Stimulated activated CD4-positive, alpha-beta T cell treated with anti-CD3 and anti-CD28 coated beads, TNF-alpha, amount 100 ng/mL, for 4 hours (primary cell): ENCODE measurements around the gene SPECC1.
A peak's percentile ranks its signal among the peaks of the same experiment; 100 is the strongest.
"Not testable (repeated sequence)": the region's sequence is repeated elsewhere in the genome, so short reads cannot be mapped to it uniquely, and the experiment has no call there.

Source experiments
- DNase-seq, 3 experiments: peaks; one replicate each; pipeline ENCODE4 v3.0.0-alpha.2; 2020; ENCODE audit warnings: low read depth in 3 of 3

The SPECC1 gene

DNA sequence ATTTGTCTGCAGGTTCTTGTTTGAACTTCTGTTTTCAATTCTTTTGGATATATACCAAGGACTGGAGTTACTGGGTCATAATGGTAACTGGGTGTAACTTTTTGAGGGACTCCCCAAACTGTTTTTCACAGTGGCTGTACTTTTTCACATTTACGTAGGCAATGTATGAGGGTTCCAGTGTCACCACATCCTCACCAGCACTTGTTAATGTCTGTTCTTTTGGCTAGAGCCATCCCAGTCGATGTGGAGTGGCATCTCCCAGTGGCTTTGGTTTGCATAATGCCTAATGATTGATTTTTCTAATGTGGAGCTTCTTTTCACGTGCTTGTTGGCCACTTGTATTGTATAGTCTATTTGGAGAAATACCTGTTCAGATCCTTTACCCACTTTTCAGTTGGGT lies 59.3 kb downstream of the SPECC1 start:
- DNase-seq: no peak

DNA sequence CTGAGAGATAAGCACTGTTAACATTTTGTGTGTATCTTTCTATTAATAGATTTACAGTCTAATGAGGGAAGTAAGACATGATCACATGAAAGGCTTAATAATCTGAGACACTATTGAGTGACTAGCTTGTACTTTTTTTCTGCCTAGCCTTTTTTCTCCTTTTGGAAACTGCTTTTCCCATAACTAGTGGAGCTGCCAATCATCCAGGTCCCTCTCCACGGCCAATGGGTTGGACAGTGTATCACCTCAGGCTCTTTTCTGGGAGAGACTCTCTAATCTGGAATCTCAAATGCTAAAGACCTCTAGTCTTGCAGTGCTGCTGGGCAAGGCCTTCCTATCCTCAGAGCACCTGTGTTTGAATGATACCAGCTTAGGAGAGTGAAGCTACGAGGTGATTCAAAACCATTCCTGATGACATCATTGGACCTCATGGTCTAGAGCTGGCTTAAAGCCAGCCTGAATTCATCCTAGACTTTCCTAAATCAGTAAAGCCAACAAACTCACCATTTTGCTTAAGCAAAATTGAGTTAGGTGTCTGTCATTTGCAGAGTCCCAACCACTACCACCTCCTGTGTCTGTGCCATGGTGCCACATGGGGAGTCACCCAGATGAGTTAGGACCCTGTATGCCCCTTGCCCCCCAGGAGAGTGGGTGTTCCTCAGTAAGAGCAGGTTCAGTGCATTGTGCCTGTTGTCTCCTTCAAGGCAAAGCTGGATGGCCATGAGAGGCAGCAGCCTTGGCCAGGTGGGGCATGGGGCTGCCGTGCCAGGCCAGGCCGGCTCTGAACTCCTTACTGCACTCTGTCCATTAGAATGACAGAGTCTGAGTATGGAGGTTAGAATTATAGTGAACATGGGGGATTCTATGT lies 62.9 kb downstream of the SPECC1 start:
- no peak for DNase-seq

DNA sequence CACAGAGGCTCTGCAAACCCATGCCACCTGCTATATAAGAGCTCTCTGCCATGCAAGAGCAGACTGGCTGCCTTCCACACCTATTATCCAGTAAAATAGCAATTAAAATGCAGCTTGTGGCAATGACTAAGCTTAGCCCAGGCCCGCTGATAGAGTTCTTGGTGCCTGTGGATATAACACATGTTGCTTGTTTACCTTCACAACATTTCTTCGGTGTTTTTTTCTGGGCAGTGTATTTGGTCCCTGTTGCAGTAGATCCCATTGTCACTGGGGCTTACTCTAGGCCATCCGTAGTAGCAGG lies 63.5 kb downstream of the SPECC1 start:
- DNase-seq: no peak

DNA sequence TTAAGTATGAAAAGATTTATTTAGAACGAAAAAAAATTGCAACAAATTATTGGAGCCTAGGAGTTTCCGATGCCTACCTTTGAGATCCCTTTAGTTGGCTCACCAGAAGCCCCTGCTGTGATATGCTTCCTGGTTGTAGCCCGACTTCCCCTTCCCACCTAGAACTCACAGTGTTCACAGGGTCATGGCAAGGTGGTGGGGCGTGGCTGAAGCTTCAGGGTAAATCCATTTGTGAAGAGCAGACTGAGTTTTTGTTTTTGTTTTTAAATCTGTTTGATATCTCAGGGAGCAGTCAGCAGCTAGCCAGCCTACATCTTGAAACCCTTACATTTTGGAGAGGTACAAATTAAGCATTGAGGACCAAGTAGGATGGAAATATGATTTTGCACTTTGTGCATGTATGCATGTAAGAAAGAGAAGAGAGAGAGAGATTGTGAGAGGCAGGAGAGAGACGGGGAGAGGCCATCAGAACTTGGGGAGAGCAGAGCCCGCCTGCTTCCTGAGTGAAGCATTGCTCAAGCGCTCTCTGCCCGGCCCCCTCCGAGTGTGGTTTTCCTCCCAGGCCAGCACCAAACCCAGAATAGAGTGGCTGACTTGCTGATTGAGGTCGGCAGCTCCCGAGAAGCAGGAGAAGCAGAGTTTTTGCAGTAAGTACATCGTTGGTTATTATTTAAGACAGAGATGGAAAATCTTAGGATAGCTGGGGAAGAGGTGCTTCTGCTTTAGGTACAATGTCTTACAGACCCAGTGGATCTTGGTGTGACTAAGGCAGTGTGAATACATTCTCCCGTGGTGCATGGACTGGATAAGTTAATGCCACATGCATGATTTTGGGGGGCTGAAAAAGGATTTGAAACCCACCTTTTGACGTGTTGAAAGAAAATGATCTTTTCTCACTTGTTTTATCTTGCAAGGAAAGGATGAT lies 64.2 kb downstream of the SPECC1 start:
- peak in 1 of 3 experiments; percentile 6 for DNase-seq

DNA sequence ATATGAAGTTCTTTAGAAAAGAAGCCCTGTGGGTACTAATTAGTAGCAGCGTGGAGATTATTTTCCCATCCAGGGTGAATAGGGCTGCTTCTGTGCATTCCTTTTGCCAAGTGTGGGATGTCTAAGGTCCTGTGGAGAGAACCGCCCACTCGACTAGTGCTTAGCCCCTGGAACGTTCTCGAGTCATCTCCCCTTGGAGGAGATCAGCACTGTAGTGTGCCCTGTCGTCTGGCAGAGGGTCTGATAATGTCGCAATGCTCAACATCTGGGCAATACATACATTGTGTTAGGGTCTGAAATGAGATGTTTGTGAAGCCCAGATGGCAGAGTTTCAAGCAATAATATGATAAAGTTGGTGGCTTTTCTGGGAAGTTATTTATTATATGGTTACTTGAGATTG lies 64.8 kb downstream of the SPECC1 start:
- no peak for DNase-seq

DNA sequence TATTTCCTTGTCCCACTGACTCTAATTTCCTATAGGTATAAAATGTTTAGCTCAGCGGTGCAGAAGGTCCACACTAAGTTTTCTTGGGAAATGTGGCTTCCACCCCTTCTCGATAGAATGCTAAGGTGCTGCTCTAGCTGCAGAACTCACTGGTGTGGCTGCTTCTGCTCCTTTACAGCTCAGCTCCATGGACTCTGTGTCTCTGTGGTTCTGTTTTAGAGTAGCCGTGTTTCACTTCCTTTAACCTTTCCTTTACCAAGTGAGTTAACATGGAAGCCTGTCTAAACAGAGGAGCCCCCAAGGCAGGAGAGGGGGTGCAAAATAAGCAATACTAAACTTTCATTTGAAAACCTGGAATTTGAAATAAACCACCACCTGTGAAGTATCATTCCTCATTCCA lies 65.3 kb downstream of the SPECC1 start:
- DNase-seq: no peak

DNA sequence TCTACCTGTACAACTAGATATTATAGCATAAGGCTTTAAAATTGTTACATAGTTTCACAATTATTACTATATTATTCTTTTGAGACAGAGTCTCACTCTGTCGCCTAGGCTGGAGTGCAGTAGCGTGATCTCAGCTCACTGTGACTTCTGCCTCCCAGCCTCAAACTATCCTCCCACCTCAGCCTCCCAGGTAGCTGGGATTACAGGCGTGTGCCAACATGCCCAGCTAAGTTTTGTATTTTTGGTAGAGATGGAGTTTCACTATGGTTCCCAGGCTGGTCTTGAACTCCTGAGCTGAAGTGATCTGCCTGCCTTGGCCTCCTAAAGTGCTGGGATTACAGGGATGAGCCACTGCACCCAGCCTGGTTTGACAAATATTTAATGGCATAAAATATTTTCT lies 67.0 kb downstream of the SPECC1 start:
- not testable (repeated sequence) for DNase-seq

DNA sequence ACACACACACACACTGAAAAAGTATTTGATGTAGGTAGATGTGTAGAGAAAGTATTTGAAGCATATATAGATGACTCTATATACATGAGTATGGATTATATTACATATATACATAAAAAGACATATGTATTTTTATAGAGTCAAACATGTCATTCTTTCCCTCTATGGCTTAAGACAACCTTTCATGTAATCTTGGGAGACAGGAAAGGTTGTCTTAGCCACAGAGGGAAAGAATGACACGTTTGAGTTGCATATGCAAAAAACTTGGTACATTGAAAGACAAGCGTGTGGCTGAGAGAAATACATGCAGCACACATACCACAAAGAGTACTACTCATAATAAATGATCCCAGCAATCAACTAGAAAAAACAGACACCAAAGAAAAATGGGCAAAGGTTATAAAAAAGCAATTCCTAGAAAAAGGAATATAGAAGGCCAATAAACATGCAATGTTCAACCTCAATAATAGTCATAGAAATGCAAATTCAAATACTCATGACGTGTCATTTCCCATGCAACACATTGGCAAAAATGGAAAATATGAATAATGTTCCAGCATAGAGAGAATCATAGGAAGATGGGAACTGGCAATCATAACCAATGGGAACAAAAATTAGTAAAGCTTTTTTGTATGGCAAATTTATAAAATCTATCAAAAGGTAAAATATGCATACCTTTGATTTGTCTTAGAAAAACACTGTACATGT lies 69.0 kb downstream of the SPECC1 start:
- DNase-seq: no peak

DNA sequence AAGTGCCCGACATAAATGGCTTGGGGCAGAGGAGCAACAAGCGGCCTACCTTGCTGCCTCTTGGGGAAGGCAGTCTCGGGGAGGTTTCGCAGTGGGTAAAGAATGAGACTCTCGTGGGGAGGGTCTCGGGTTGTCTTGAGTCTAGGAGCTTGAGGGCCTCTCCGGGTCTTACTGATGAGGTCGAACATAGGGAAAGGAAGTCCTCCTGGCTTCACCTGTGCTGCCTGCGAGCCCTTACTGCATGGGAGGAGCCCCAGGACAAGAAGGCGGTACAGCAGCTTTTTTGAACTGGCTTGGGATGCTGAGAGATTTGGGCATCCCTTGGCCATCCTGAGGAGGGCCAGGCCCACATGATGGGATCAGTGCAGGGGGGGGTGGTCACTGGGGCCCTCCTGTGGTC lies 71.4 kb downstream of the SPECC1 start:
- DNase-seq: no peak

DNA sequence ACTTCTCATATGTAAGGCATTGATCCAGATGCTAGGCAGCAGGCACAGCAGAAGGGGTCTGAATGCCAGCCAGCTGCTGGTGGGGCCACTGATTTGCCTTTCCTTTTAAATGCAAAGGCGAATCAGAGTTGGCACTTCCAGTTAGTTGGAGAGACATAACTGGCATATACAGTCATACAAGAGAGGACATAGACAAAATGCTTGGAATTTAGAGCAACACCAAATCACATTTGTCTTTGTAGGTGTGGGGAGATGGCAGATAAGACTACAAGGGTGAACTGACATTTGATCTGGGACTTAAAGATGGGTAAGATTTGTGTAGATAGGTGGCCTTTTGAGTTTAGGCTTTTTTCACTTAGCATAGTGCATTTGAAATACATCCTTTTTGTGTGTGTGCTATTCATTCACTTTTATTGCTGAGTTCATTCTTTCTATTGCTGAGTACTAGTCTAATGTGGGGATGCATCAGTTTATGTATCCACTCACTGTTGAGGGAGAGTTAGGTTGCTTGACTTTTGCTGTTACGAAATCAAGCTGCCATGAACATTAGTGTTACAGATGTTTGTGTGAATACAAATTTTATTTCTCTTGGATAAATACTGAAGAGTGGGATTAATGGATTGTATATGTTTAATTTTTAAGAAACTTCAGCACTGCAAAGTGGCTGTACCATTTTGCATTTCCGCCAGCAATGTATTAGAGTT lies 74.1 kb downstream of the SPECC1 start:
- DNase-seq: no peak

DNA sequence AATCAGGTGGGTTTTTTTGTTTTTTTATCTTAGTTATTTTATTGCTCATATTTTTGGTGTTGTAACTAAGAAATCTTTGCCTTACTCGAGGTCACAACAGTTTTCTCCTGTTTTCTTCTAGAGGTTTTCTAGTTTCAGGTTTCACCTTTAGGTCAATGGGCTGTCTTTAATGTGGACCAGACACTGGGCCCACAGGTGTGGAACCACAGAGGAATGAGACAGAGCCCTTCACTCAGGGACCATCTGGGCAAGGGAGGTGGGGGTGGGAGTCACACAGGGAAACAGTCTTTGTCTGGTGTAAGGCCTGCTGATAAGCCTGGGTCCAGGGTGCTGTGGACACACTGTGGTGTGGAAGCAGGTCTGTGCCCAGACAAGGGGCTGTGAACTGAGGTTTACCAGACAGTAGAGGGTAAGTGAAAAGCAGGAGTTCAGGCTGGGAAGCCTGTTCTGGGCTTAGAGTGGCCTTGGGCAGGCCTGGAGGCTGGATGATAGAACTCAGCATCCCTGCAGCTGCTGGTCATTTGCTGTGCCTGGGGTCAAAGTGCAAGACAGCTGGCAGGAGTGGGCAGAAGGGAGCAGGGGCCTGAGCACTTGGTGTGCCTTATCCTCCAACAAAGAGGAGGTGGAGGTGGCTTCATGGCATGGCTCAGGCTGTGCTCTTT lies 75.6 kb downstream of the SPECC1 start:
- no peak for DNase-seq

DNA sequence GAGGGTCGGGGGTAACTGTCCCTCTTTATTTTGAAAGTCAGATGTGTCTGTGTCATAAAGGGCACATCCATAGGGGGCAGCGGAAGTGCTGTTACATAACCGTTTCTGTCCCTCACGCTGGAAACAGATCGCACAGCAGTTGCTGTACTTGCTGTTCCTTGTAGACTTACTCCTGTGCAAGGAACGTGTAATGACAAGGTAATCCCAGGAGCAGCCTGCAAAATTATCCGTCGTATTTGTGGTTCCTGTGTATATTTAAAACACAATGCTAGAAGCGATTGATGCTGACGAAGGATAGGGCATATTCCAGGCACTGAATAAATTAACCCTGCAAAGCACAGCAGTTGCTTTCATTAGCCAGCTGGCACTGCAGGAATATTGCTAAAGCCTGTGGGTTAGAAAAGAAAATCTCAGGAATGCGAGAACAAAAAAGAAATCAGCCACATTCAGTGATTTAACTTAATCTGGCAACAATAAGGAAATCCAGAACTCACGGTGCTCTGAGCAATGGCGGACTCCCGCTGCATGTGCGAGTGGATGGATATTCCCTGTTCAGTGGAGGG lies 76.2 kb downstream of the SPECC1 start:
- no peak for DNase-seq

DNA sequence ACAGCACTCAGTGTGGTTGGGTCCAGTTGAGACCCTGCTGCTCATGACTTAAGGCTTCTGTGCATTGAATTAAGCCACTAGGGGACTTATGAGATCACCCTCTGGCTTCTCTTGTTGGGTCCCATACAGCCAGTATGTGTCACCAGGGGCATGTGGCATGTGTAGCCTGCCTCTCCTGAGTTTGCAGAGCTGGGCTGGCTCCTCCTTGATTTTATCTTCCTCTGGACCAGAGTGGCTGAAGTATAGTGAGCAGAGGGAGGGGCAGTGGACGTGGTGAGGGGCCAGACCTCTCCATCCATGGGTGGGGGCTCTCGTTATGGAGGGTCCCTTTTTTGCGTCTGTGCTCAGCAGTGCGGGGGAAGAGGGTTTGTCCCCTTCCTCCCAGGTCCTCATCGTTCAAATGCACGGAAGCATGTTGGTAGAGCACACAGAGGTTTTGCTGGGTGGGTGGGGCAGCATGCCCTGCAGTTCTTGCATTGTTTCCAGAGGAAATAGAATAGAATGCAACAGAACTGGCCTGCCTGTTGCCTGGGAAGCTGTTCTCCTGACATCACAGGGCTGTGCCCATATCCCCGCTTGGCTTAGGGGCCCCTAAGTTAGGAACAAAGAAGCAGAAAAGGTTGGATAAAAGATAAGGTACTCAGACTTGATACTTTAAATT lies 77.4 kb downstream of the SPECC1 start:
- no peak for DNase-seq

DNA sequence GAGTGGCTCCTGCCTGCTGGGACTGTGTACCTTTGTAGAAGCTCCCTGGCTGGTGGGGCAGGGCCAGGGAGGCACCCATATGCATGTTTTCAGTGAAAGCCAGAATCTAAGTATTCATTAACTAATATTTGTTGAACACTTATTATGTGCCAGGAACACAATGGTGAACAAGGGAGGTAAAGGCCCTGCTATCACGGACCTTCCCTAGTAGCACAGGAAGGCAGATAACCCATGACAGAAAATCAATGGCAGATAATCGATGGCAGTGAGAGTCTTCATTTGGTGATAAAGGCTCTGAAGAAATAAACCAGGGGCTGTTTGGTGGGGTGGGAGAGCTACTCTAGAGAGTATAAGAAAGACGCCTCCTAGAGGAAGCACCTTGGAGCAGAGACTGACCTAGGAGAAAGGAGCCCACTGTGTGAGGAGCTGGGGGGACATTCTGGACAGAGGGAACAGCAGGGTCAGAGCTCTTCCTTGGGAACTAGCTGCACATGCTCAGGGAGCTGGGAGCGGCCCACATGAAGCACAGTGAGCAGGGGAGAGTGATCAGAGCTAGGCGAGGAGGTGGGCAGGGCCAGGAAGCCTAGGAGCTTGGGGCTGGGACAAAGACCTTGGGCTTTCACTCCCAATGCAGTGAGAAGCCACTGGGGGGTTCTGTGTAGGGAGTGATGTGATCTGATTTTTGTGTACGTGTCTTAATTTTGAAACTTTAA lies 78.5 kb downstream of the SPECC1 start:
- no peak for DNase-seq

DNA sequence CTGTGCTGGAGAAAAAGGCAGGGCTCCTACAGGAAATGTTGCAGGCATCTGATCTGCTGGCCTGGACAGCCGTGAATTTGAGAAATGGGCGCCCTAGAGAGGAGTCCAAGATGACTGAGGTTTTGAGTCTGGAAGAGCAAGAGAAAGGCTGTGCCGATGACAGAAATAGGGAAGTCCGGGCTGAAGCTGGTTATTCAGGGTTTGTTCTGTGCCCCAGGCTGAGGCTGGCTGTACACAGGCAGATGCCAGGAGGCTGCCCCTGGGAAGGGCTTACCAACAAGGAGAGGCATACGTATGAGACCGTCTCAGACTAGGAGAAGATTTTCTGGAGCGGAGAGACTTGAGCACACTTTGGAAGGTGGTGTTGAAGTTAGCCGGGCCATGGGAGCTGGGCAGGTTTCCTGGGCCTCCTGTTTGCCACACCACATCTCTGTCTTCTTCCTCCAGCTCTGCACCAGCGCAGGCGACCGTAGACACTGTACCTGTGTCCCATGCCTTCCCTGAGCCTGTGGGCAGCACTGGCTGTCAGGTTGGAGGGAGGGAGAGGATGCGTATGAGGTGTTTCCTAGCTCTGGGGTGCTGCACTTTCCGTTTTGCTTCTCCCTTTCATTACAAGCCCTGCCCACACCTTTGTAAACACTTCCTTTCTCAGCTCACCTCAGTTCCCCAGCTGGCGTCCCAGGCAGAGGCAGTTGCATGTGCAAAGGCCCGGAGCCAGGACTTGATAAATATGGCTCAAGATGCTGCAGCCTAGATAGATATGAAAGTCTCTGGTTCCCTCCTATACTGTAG lies 80.8 kb downstream of the SPECC1 start:
- no peak for DNase-seq

DNA sequence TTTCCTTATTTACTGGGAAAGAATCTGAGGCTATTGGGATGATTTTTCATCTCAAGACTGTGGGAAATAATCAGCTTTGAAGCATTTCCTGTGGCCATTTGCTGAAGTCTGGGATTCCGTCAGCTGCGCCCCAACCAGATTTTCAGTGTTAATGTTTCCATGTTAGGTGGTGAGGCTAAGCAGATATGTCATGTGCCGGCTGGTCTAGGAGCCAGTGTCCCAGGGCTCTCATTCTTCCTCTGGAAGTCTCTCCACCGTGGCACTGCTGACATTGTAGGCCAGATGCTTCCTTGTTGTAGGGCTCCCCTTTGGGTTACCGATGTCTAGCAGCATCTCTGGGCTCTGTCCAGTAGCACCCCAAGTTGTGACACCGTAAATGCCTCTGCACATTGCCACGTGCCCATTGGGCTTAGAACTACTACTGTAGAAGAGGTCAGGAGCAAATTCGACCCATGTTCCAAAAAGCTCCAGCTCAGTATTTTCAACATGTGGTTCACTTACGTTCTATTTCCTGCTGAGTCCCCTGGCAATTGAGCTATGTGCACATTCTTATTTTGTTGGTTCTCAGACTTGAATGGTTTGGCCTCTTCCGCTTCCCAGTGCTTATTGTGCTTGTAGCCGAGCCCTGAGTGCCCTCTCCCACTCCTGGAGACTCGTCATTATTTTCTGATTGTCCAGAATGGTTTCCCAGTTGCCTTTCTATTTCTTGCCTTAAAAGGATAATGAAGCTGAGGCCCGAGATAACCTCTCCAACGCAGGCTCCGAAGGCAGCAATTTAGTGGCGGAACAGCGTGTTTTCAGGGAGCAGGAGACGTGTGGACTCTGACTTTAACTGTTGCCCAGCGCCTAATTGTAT lies 82.2 kb downstream of the SPECC1 start:
- no peak for DNase-seq

DNA sequence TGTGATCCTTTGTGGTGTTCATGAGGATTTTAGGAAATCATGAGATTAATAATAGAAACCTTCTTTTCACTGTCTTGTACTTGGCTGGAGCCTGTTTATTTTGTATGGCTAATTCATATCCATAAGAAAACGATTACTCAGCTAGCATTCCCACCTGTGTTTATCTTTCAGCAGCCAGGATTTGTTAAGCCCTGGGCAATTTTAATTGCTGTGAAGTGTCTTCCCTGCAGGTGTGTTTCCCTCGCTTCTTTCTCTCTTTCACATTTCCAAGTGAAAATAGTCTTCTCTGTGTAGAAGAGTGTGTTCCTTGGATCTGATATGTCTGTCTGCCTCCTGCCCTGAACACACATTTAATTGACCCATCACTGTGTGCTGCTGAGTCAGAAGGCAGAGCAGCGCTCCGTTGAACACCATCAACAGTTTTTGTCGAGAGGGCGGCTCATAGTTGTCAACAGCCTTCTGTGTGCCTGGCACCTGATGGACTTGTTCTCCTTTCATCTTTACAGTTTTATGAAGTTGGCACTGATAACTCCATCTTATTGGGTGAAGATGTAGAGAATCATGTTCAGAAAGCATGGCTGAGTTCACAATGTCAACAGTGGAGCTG lies 83.2 kb downstream of the SPECC1 start:
- DNase-seq: no peak
